Adrenal gland (tissue), 5 donors: ENCODE measurements around the gene POC5.

ENCODE experiments used
- CTCF ChIP-seq, 6 experiments: fragments of 450-650 bp in 4 of 6; fragments of 200-600 bp in 2 of 6; sonication (generic) in 1 of 6; IDR thresholded peaks; 1 replicate in 5 of 6; 2 replicates in 1 of 6; pipeline versions ENCODE4 v1.5.1 to v1.8.0; 2016 to 2021; ENCODE audit warnings: antibody characterized with exemption in 6 of 6, mild to moderate bottlenecking in 2 of 6, moderate library complexity in 1 of 6
- POLR2A ChIP-seq, 2 donors: fragments of 450-650 bp; IDR thresholded peaks; one replicate each; pipeline ENCODE4 v1.6.1; 2017; ENCODE audit warnings: antibody characterized with exemption in 2 of 2, mild to moderate bottlenecking in 2 of 2, moderate library complexity in 1 of 2
- donor health status: DM: no; HTN: no; CAD: no.

GRCh38 chr5:75736273-75736672, 19.0 kb upstream of the POC5 start:
- TF ChIP-seq CTCF (IDR thresholded peaks at IDR 0.05) (no peak), POLR2A (IDR thresholded peaks at IDR 0.05) (no peak)
